ENCODE measurements around the gene SPRR3. TPM values are rescaled to one million over a fixed set of nuclear protein-coding genes. Genes with fewer than 3 reads are reported as not detected.

The SPRR3 gene
- total and polyA plus RNA-seq, 2 experiments from 2014 or later = not detected

DNA sequence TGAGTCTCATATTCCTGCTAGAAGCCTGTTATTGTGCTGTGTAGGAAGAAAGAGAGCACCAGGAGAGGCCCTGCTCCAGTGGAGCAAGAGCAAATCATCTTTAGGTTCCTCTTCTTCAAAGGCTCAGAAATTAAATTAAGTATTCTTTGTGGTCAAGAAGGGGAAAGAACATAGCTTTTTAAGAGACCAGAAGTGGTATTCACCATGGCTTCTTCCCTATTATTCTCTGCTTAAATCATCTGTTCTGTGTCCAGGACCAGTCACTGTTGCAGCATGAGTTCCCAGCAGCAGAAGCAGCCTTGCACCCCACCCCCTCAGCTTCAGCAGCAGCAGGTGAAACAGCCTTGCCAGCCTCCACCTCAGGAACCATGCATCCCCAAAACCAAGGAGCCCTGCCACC is 30.5 kb downstream of the SPRR3 start:
- Mint-ChIP-seq H3K4me3 (no peak overlapping the region), H3K4me1 (peaks cover 7% of the 10 kb centered on the region; the same call in 2 of the 3 replicates), H3K27ac (no peak overlapping the region), H3K9me3 (0 out of 3 replicates have a peak, but pooled peaks cover 3% of the 10 kb centered on the region), H3K27me3 (ENCODE audit: insufficient read depth, low read depth, poor library complexity) (peaks cover 2% of the 10 kb centered on the region), H3K36me3 (ENCODE audit: low read depth) (no peaks in the 10 kb centered on the region)
- H3F3A ChIP-seq (replicated peaks; ENCODE audit: low read depth) = no peaks in the 10 kb centered on the region
- H4K20me1 ChIP-seq (replicated peaks; ENCODE audit: insufficient read depth) = no peaks in the 10 kb centered on the region
- H3K4me2 ChIP-seq = no peak overlapping the region
- H3K4me3 ChIP-seq = no peak overlapping the region
- H3K36me3 ChIP-seq (ENCODE audit: insufficient read depth) = no peaks in the 10 kb centered on the region
- no peak overlapping the region for H3K27ac ChIP-seq (ENCODE audit: low read depth)
- no peak for ATAC-seq
- no peaks in the 10 kb centered on the region; the same call in 1 of the 2 replicates for H3K4me1 ChIP-seq (ENCODE audit: insufficient read depth)
- DNase-seq (ENCODE audit: low spot score) = no peak
- no peaks in the 10 kb centered on the region for H3K79me2 ChIP-seq (replicated peaks; ENCODE audit: insufficient read depth)
- peaks cover 5% of the 10 kb centered on the region; the same call in 1 of the 2 replicates for H3K9me2 ChIP-seq (ENCODE audit: insufficient read depth)
- TF ChIP-seq, protein P1, sequence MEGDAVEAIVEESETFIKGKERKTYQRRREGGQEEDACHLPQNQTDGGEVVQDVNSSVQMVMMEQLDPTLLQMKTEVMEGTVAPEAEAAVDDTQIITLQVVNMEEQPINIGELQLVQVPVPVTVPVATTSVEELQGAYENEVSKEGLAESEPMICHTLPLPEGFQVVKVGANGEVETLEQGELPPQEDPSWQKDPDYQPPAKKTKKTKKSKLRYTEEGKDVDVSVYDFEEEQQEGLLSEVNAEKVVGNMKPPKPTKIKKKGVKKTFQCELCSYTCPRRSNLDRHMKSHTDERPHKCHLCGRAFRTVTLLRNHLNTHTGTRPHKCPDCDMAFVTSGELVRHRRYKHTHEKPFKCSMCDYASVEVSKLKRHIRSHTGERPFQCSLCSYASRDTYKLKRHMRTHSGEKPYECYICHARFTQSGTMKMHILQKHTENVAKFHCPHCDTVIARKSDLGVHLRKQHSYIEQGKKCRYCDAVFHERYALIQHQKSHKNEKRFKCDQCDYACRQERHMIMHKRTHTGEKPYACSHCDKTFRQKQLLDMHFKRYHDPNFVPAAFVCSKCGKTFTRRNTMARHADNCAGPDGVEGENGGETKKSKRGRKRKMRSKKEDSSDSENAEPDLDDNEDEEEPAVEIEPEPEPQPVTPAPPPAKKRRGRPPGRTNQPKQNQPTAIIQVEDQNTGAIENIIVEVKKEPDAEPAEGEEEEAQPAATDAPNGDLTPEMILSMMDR (conservative IDR thresholded peaks at IDR 0.05; ENCODE audit: low read depth in 2 of 2) = no peak
- TF ChIP-seq ZNF114 (CRISPR knock-in tag; IDR thresholded peaks at IDR 0.05) (no peak), STAT1 (IDR thresholded peaks at IDR 0.05; ENCODE audit: unreplicated experiment) (no peak), ETS1 (IDR thresholded peaks at IDR 0.05) (no peak), EZH2phosphoT487 (IDR thresholded peaks at IDR 0.05; ENCODE audit: unreplicated experiment) (no peak), CREB1 (CRISPR knock-in tag; IDR thresholded peaks at IDR 0.05; ENCODE audit: low read depth) (no peak)
- TF ChIP-seq, protein P2, sequence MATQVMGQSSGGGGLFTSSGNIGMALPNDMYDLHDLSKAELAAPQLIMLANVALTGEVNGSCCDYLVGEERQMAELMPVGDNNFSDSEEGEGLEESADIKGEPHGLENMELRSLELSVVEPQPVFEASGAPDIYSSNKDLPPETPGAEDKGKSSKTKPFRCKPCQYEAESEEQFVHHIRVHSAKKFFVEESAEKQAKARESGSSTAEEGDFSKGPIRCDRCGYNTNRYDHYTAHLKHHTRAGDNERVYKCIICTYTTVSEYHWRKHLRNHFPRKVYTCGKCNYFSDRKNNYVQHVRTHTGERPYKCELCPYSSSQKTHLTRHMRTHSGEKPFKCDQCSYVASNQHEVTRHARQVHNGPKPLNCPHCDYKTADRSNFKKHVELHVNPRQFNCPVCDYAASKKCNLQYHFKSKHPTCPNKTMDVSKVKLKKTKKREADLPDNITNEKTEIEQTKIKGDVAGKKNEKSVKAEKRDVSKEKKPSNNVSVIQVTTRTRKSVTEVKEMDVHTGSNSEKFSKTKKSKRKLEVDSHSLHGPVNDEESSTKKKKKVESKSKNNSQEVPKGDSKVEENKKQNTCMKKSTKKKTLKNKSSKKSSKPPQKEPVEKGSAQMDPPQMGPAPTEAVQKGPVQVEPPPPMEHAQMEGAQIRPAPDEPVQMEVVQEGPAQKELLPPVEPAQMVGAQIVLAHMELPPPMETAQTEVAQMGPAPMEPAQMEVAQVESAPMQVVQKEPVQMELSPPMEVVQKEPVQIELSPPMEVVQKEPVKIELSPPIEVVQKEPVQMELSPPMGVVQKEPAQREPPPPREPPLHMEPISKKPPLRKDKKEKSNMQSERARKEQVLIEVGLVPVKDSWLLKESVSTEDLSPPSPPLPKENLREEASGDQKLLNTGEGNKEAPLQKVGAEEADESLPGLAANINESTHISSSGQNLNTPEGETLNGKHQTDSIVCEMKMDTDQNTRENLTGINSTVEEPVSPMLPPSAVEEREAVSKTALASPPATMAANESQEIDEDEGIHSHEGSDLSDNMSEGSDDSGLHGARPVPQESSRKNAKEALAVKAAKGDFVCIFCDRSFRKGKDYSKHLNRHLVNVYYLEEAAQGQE (IDR thresholded peaks at IDR 0.05; ENCODE audit: unreplicated experiment) = no peak
- H3K27me3 ChIP-seq (ENCODE audit: insufficient read depth) = no peaks in the 10 kb centered on the region
- H2AFZ ChIP-seq = no peak overlapping the region

- H3K9me3 Mint-ChIP-seq = 0 out of 3 replicates have a peak, but pooled peaks cover 3% of the 10 kb centered on the region
- no peak overlapping the region for H3K4me3 ChIP-seq
- ATAC-seq = peak; percentile 100
- no peak overlapping the region for H3K4me2 ChIP-seq
- H3K27me3 ChIP-seq (ENCODE audit: insufficient read depth) = no peaks in the 10 kb centered on the region
- H3K4me3 Mint-ChIP-seq = no peak overlapping the region
- no peaks in the 10 kb centered on the region for H4K20me1 ChIP-seq (replicated peaks; ENCODE audit: insufficient read depth)
- no peaks in the 10 kb centered on the region for H3K79me2 ChIP-seq (replicated peaks; ENCODE audit: insufficient read depth)
- no peaks in the 10 kb centered on the region for H3K36me3 Mint-ChIP-seq (ENCODE audit: low read depth)
- peaks cover 2% of the 10 kb centered on the region for H3K27me3 Mint-ChIP-seq (ENCODE audit: insufficient read depth, low read depth, poor library complexity)
- DNase-seq (ENCODE audit: low spot score) = peak; percentile 73
- H3K36me3 ChIP-seq (ENCODE audit: insufficient read depth) = no peaks in the 10 kb centered on the region
- no peaks in the 10 kb centered on the region for H3F3A ChIP-seq (replicated peaks; ENCODE audit: low read depth)
- no peaks in the 10 kb centered on the region for H3K4me1 ChIP-seq (ENCODE audit: insufficient read depth)
- H3K4me1 Mint-ChIP-seq = peaks cover 7% of the 10 kb centered on the region; the same call in 2 of the 3 replicates
- peak overlapping the region; percentile 52; the same call in 1 of the 2 replicates for H2AFZ ChIP-seq
- 0 out of 2 replicates have a peak overlapping the region, but pooled peaks have one; percentile 49 for H3K27ac Mint-ChIP-seq
- H3K27ac ChIP-seq (ENCODE audit: low read depth) = no peak overlapping the region
- H3K9me2 ChIP-seq (ENCODE audit: insufficient read depth) = peaks cover 5% of the 10 kb centered on the region; the same call in 1 of the 2 replicates
- TF ChIP-seq, protein P1 (conservative IDR thresholded peaks at IDR 0.05; ENCODE audit: low read depth in 2 of 2) = peak; percentile 65 to 75
- TF ChIP-seq JUNB (IDR thresholded peaks at IDR 0.05; ENCODE audit: unreplicated experiment) (no peak), ZNF114 (CRISPR knock-in tag; IDR thresholded peaks at IDR 0.05) (no peak)
These were observed 31.2 kb downstream of the SPRR3 start for GRCh38 chr1:153032677-153033308.
